GM12878 (cell line): ENCODE data around the gene LRR1. TPM values are rescaled to one million over a fixed set of nuclear protein-coding genes. Genes with fewer than 3 reads are reported as not detected.

Experiments used
- ATAC-seq: fragments of 200-7000 bp; cut with Tn5 transposase; 3 replicates; pipeline ENCODE4 v1.9.1; 2020; ENCODE audit warnings: mild to moderate bottlenecking, moderate library complexity
- BruUV-seq: library from RNA; stranded (reverse); fragments of 400-500 nt; replicated peaks from 2 replicates; lab custom pipeline; 2021; lab: Mats Ljungman, UMichigan
- CTCF ChIA-PET: fragments of 300-600 bp; sonication (Branson Sonifier 250); formaldehyde crosslinking; extraction: SDS; loops from one replicate; lab custom pipeline; 2021; ENCODE audit warnings: inconsistent platforms; lab: Yijun Ruan, JAX
- POLR2A ChIA-PET: fragments of 350-600 bp; formaldehyde crosslinking; extraction: SDS; loops from one replicate; lab custom pipeline; 2021; ENCODE audit warnings: inconsistent platforms; lab: Charles Lee
- RAD21 ChIA-PET: fragments of 300-600 bp; sonication (Branson Sonifier 250); formaldehyde crosslinking; loops from one replicate; lab custom pipeline; 2023; ENCODE audit warnings: antibody characterized with exemption; ENCODE audit not compliant: unreplicated experiment; lab: Charles Lee
- SMC1A ChIA-PET: fragments of 300-600 bp; sonication (Branson Sonifier 250); formaldehyde crosslinking; loops from one replicate; lab custom pipeline; 2023; ENCODE audit not compliant: unreplicated experiment, uncharacterized antibody; lab: Charles Lee
- DNase-seq: peaks from one replicate; pipeline ENCODE4 v3.0.0-alpha.2; 2011; ENCODE audit warnings: low read depth, low spot score
- FAIRE-seq: peaks from 3 replicates; lab custom pipeline; 2011; peaks lifted over from hg19 to GRCh38; lab: Jason Lieb, UNC
- H2AFZ ChIP-seq: 2 replicates; pipeline ENCODE4 v1.6.0; 2011; ENCODE audit warnings: low read depth, low read length, control low read depth; ENCODE audit not compliant: control insufficient read depth
- H3K27ac ChIP-seq: 2 replicates; pipeline ENCODE4 v1.5.1; 2011; ENCODE audit warnings: control low read depth; ENCODE audit not compliant: control insufficient read depth, insufficient read depth
- H3K27me3 ChIP-seq, 2 experiments: replicated peaks in 1 of 2; 2 replicates each; pipeline versions ENCODE4 v1.6.0 to v1.6.1; 2011; ENCODE audit warnings: low read length in 1 of 2; ENCODE audit not compliant: control insufficient read depth in 2 of 2, insufficient read depth in 2 of 2
- H3K36me3 ChIP-seq, 2 experiments: 2 replicates each; pipeline ENCODE4 v1.5.1; 2011; ENCODE audit warnings: low read length in 1 of 2; ENCODE audit not compliant: control insufficient read depth in 2 of 2, insufficient read depth in 2 of 2
- H3K4me1 ChIP-seq: 2 replicates; pipeline ENCODE4 v1.6.1; 2011; ENCODE audit warnings: mild to moderate bottlenecking, low read length, moderate library complexity, mixed read lengths; ENCODE audit not compliant: control insufficient read depth, insufficient read depth
- H3K4me2 ChIP-seq: 2 replicates; pipeline ENCODE4 v1.6.0; 2011; ENCODE audit warnings: control low read depth; ENCODE audit not compliant: control insufficient read depth, insufficient read depth
- H3K4me3 ChIP-seq: fragments of 200-600 bp; sonication (generic); 2 replicates; pipeline ENCODE4 v1.5.1; 2016
- H3K79me2 ChIP-seq: 2 replicates; pipeline ENCODE4 v1.6.0; 2011; ENCODE audit warnings: low read length; ENCODE audit not compliant: control insufficient read depth, insufficient read depth
- H3K9ac ChIP-seq: 2 replicates; pipeline ENCODE4 v1.8.0; 2011; ENCODE audit warnings: low read length, control low read depth, mixed read lengths; ENCODE audit not compliant: control insufficient read depth, insufficient read depth
- H3K9me3 ChIP-seq: replicated peaks from 3 replicates; pipeline ENCODE4 v1.5.1; 2011; ENCODE audit warnings: mild to moderate bottlenecking, low read length; ENCODE audit not compliant: control insufficient read depth, insufficient read depth
- H4K20me1 ChIP-seq: 2 replicates; pipeline ENCODE4 v1.6.0; 2011; ENCODE audit not compliant: control insufficient read depth, insufficient read depth
- BACH1 ChIP-seq: fragments of 450-650 bp; IDR thresholded peaks from 2 replicates; pipeline ENCODE4 v1.6.1; 2017; ENCODE audit warnings: mild to moderate bottlenecking, borderline replicate concordance
- CBFB ChIP-seq: IDR thresholded peaks from 2 replicates; pipeline ENCODE4 v1.6.1; 2016; ENCODE audit warnings: antibody characterized with exemption, low read depth
- ESRRA ChIP-seq: IDR thresholded peaks from 2 replicates; pipeline ENCODE4 v1.6.1; 2012; ENCODE audit warnings: mild to moderate bottlenecking, low read length, improper control_type of control experiment
- NFIC ChIP-seq: IDR thresholded peaks from 2 replicates; pipeline ENCODE4 v1.6.1; 2012; ENCODE audit warnings: low read depth, mild to moderate bottlenecking, inconsistent platforms, low read length, moderate library complexity
- NFXL1 ChIP-seq: fragments of 450-650 bp; IDR thresholded peaks from 2 replicates; pipeline ENCODE4 v1.6.1; 2017; ENCODE audit warnings: antibody characterized with exemption, mild to moderate bottlenecking, borderline replicate concordance
- POLR2A ChIP-seq: IDR thresholded peaks from 2 replicates; pipeline ENCODE4 v1.6.1; 2011; ENCODE audit warnings: low read depth, mild to moderate bottlenecking, low read length
- RB1 ChIP-seq: fragments of 450-650 bp; formaldehyde crosslinking; IDR thresholded peaks from 2 replicates; pipeline ENCODE4 v1.6.1; 2017; ENCODE audit warnings: mild to moderate bottlenecking, borderline replicate concordance
- RUNX3 ChIP-seq: IDR thresholded peaks from 2 replicates; pipeline ENCODE4 v1.6.1; 2012; ENCODE audit warnings: low read length, inconsistent platforms
- SPI1 ChIP-seq: IDR thresholded peaks from 2 replicates; pipeline ENCODE4 v1.6.1; 2011; ENCODE audit warnings: low read depth, mild to moderate bottlenecking, low read length, moderate library complexity, borderline replicate concordance; ENCODE audit not compliant: insufficient read depth
- STAT3 ChIP-seq: IDR thresholded peaks from 2 replicates; pipeline ENCODE4 v1.6.1; 2011; ENCODE audit warnings: low read depth, low read length, improper control_type of control experiment
- WRNIP1 ChIP-seq: IDR thresholded peaks from 2 replicates; pipeline ENCODE4 v1.6.1; 2011; ENCODE audit warnings: low read depth, low read length, improper control_type of control experiment, borderline replicate concordance
- ZNF384 ChIP-seq: IDR thresholded peaks from 2 replicates; pipeline ENCODE4 v1.6.1; 2012; ENCODE audit warnings: low read depth, mild to moderate bottlenecking, low read length, improper control_type of control experiment, borderline replicate concordance
- ZSCAN29 ChIP-seq: fragments of 450-650 bp; IDR thresholded peaks from 2 replicates; pipeline ENCODE4 v1.6.1; 2017; ENCODE audit warnings: mild to moderate bottlenecking, moderate library complexity
- WGBS: methylation state at CpG from one replicate; pipeline ENCODE4 v1.1.6; 2016; ENCODE audit warnings: low lambda C conversion rate; ENCODE audit not compliant: insufficient replicate concordance, insufficient coverage; ENCODE audit errors: missing lambda C conversion rate; 5-methylcytosine and 5-hydroxymethylcytosine counted together
- in situ Hi-C: fragments of 300-500 bp; cut with MboI; formaldehyde crosslinking; loops from 9 replicates; pipeline ENCODE4 v1.14.3; 2018; ENCODE audit warnings: mixed read lengths
- intact Hi-C: fragments of 100-400 bp; cut with micrococcal nuclease; formaldehyde crosslinking; loops from one replicate; pipeline ENCODE4 v1.14.2; 2022; ENCODE audit not compliant: unreplicated experiment
- polyA plus RNA-seq, 11 experiments: library from polyadenylated mRNA; depleted of rRNA in 4 of 11; unstranded in 6 of 11; stranded (reverse) in 5 of 11; fragments of >200 nt; fragmentation: Nextera tagmentation in 4 of 11; fragmentation: Illumina TruSeq in 1 of 11; extraction: Ambion mirVana in 4 of 11; extraction: Trizol in 1 of 11; gene quantifications; 1 replicate in 1 of 11; 2 replicates in 10 of 11; pipeline versions ENCODE4 v1.2.1 to v1.2.3, GENCODE V29; 2011 to 2016; ENCODE audit warnings: inconsistent platforms in 2 of 11, missing spikeins in 2 of 11, low read depth in 1 of 11
- total RNA-seq, 4 experiments: library from RNA; depleted of rRNA in 3 of 4; stranded (reverse); fragments of >200 nt in 3 of 4; fragmentation: Illumina TruSeq in 1 of 4; extraction: Trizol in 1 of 4; gene quantifications; 2 replicates each; pipeline versions ENCODE4 v1.2.1 to v1.2.3, GENCODE V29; 2013 to 2021
- TF ChIP-seq, protein P1 (sequence below): fragments of 450-650 bp; IDR thresholded peaks from 2 replicates; pipeline ENCODE4 v1.6.1; 2017; ENCODE audit warnings: mild to moderate bottlenecking, moderate library complexity

LRR1 gene
- total and polyA plus RNA-seq, 10 of the 15 experiments (the other 5 are each of a cell fraction or from before 2014, with no cell fraction given): 36.9 to 110 (median 53.1) TPM

DNA sequence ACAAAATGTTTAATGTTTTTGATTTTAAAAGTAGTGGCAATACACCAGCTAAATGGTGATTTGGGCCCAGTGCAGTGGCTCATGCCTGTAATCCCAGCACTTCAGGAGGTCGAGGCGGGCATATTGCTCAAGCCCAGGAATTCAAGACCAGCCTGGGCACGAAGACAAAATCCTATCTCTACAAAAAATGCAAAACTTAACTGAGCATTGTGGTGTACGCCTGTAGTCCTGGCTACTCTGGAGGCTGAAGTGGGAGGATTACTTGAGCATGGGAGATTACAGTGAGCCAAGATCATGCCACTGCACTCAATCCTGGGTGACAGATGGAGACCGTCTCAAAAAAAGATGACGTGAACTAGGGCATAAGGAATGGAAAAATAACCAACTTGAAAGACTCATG lies 17.0 kb downstream of the LRR1 start:
- no peak overlapping the region for H3K27ac ChIP-seq
- FAIRE-seq (no peak), DNase-seq (no peak), ATAC-seq (no peak)
- WGBS: over 99% methylated on average over 6 of the region's 6 CpGs
- in situ Hi-C loops: no loop called here
- BruUV-seq: no TSS peak
- POLR2A ChIA-PET: interaction anchor here (1.0 kb wide), 1 partner anchor 14 kb away, joined by 3 read pairs; no protein-coding TSS in a partner anchor
- RAD21 ChIA-PET: no interaction called here
- no peak overlapping the region for H3K4me2 ChIP-seq
- H3K4me3 ChIP-seq: no peak overlapping the region
- SMC1A ChIA-PET: no interaction called here
- H3K36me3 ChIP-seq: peaks cover 0 to 11% of the 10 kb centered on the region in 2 experiments
- intact Hi-C loops: no loop called here
- H3K4me1 ChIP-seq: no peaks in the 10 kb centered on the region; the same call in 1 of the 2 replicates
- no peaks in the 10 kb centered on the region for H4K20me1 ChIP-seq
- CTCF ChIA-PET: no interaction called here
- TF ChIP-seq SPI1 (no peak), NFXL1 (no peak), ZNF384 (no peak), WRNIP1 (no peak), RUNX3 (no peak), BACH1 (no peak), STAT3 (no peak), ZSCAN29 (no peak), POLR2A (no peak), ESRRA (no peak), CBFB (no peak), NFIC (no peak), RB1 (no peak)
- TF ChIP-seq, protein P1, sequence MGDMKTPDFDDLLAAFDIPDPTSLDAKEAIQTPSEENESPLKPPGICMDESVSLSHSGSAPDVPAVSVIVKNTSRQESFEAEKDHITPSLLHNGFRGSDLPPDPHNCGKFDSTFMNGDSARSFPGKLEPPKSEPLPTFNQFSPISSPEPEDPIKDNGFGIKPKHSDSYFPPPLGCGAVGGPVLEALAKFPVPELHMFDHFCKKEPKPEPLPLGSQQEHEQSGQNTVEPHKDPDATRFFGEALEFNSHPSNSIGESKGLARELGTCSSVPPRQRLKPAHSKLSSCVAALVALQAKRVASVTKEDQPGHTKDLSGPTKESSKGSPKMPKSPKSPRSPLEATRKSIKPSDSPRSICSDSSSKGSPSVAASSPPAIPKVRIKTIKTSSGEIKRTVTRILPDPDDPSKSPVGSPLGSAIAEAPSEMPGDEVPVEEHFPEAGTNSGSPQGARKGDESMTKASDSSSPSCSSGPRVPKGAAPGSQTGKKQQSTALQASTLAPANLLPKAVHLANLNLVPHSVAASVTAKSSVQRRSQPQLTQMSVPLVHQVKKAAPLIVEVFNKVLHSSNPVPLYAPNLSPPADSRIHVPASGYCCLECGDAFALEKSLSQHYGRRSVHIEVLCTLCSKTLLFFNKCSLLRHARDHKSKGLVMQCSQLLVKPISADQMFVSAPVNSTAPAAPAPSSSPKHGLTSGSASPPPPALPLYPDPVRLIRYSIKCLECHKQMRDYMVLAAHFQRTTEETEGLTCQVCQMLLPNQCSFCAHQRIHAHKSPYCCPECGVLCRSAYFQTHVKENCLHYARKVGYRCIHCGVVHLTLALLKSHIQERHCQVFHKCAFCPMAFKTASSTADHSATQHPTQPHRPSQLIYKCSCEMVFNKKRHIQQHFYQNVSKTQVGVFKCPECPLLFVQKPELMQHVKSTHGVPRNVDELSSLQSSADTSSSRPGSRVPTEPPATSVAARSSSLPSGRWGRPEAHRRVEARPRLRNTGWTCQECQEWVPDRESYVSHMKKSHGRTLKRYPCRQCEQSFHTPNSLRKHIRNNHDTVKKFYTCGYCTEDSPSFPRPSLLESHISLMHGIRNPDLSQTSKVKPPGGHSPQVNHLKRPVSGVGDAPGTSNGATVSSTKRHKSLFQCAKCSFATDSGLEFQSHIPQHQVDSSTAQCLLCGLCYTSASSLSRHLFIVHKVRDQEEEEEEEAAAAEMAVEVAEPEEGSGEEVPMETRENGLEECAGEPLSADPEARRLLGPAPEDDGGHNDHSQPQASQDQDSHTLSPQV: no peak
- no peak overlapping the region for H2AFZ ChIP-seq
- no peaks in the 10 kb centered on the region for H3K27me3 ChIP-seq
- H3K9ac ChIP-seq: no peak overlapping the region
- H3K79me2 ChIP-seq: peaks cover 49% of the 10 kb centered on the region
- no peaks in the 10 kb centered on the region for H3K9me3 ChIP-seq
